GM04503 (cell line): ENCODE data around the gene TTI1.

Experiments
- DNase-seq: peaks from one replicate; pipeline ENCODE4 v3.0.0-alpha.2; 2012; ENCODE audit warnings: low read depth

Gene TTI1

DNA sequence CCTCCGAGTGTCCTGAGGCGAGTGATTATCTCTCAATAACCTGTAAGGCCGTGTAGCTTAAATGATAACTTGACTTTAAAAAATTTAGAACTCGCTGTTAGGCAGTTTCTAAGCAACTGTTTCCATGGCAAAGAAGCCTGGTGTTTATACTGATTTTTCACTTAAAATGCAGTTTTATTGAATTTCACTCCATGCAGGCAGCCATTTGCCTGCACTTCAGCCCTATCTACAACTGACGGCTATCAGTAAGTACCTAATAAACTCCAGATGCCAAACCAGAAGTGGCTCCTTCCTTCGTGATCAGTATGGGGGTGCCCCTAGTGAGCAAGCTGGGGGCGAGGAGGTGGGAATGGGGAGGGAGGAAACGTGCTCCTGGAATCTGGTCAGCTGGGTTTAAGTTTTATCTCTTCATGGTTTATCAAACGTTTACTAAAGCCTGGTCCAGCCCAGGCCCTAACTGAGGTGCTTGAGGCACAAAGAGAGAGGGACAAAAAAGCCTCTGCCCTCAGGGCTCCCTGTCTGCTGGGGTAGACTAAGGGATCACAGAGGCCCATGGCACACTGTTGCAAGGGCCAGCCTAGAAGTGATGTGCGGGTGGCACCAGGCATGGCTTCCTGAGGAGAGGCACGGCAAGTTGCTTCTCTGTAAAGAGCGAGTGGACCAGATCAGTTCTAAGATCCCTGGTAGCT lies 45.5 kb downstream of the TTI1 start:
- no peak for DNase-seq

GRCh38 chr20:37986873-37987601 lies 46.2 kb downstream of the TTI1 start:
- peak; percentile 58 for DNase-seq

GRCh38 chr20:37986044-37986858 lies 47.0 kb downstream of the TTI1 start:
- DNase-seq, result no peak

DNA sequence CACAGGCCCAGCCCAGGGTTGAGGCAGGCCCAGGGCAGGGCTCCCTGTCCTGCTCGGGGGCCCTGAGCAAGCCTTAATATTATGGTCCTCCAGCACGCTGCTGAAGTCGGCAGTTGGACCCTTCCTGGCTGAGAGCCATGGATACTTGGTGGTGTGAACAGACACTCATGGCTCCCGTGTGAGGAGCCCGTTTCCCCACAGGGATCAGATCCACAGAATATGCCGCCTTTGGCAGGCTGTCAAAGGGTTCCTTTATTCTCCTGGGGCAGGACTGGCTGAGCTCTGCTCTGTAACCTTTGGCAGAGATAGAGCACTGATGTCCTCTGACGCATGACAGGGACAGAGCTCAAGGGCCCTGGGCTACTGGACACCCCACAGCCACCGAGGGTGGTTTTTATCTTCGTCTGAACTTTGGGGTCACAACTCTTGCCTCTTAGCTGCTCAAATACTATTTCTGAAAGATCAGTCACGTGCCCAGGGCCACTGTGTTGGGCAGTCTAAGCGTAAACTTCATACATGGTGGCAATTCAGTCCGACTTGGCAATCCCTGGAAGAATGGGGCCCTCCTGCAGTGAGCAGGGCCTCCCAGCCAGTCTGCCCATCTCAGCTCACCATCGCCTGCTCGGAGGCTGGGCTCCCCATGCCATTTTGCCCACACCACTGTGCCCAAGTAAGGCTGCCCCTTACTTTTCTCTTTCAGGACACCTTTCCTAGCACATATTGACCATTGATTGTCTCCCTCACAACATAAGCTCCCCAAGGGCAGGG lies 49.1 kb downstream of the TTI1 start:
- no peak for DNase-seq

- no peak for DNase-seq
These were observed 50.0 kb downstream of the TTI1 start for GRCh38 chr20:37983286-37983685.

- DNase-seq, result no peak
These were observed 51.7 kb downstream of the TTI1 start for GRCh38 chr20:37981568-37981967.

DNA sequence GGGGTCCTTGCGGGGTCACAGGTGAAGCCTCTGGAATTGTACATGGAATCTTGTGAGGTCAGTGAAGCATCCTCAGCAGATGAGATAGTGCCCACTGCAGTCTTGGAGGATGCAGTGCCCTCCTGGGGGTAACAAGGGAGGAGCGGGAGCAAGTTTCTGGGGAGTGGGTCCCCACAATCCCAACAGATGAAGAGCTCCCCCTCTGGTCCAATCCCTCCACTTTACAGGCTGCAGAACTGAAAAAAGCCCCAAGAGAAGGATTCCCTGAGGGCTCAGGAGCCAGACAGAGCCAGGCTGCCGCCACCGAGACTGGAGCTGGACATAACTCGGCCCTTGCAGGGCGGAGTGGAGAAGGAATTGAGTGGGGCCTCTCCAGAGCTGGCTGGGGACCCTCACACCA lies 52.4 kb downstream of the TTI1 start:
- DNase-seq, result no peak

- DNase-seq, result no peak
These were observed 52.9 kb downstream of the TTI1 start for GRCh38 chr20:37980383-37980782.

DNA sequence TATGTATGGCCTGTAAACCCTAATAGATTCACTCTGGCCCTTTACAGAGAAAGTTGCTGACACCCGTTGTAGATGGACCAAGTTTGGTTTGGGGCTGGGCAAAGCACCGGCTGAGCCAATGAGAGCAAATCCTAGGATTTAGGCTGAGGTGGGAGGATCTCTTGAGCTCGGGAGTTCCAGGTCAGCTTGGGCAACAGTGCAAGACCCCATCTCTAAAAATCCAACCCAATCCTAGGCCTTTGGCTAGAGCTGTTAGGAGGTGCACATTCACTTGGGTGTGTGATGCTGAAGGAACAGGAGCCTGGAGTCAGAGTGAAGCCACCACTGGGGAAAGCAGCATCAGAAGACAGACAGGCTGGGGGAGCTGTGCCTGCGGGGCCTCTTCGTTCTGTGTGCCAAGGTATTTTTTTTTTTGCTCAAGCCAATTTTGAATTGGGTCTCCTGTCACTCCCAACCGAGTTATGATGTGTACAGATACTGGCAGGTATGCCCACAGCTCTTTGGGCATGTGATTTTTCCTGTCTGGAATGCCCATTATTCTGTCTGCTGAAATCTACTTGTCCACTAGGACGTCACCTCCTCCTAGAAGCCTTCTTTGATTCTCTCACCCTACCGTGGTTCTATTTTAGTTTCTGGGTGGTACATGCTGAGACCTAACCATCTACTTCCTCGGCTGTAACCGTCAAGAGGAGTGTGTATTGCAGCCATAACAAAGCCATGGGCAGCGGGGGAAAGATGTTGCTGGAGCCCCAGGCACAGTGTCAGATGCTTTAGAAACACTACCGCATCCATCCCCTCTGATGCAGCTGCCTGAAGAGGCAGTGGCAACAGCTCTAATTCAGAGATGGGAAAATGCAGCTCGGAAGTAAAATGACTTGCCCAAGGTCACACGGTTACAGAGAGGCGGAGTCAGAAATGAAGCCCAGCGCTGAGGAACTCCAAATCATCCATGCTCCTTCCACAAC lies 54.0 kb downstream of the TTI1 start:
- no peak for DNase-seq

DNA sequence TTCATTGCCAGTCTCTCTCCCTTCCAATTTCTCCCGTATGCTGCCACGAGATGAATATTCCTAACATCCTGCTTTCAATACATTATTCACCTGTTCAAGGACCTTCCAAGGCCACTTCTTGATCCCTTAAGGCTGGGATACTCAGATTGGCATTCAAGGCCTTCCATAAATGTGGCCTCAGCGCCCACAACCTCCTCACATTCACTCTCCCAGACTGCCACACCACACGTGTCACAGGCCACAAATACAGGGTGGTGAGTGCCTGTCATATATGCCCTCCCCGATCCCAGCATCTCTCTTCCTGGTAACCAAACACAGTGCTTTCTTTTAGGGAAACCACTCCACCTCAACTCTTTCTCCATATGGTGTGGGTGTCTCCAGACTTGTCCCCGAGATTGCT lies 55.5 kb downstream of the TTI1 start:
- DNase-seq, result no peak

GRCh38 chr20:37977338-37977737 lies 55.9 kb downstream of the TTI1 start:
- DNase-seq, result no peak

- no peak for DNase-seq
These were observed 56.4 kb downstream of the TTI1 start for GRCh38 chr20:37976887-37977286.

GRCh38 chr20:37973059-37973910 lies 60.0 kb downstream of the TTI1 start:
- DNase-seq, result no peak

- no peak for DNase-seq
These were observed 60.8 kb downstream of the TTI1 start for GRCh38 chr20:37972256-37973058.

DNA sequence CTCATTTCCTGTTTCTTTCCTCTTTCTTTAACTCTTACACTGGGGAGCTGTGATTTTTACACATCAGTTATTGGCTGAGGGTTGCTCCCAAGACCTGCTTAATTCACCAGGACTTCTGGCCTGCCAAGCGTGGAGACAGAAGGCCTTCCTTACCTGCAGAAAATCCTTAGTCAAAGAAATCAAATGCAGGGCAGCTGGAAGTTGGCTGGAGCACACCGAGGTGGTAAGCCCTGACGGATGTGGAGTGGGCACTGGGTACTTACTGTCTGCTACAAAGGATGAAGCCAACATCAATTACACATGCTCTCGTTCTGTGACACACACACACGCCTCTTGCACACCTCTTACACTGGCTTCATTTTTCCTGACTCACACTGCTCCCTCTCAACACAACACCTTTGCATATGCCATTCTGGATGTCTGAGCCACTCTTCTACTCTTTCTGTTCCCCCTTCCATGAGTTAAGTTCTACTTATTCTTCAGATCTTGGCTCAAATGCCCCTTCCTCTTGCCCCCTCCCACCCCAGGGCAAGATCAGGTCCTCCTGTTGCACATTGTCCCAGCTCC lies 61.6 kb downstream of the TTI1 start:
- DNase-seq, result no peak

DNA sequence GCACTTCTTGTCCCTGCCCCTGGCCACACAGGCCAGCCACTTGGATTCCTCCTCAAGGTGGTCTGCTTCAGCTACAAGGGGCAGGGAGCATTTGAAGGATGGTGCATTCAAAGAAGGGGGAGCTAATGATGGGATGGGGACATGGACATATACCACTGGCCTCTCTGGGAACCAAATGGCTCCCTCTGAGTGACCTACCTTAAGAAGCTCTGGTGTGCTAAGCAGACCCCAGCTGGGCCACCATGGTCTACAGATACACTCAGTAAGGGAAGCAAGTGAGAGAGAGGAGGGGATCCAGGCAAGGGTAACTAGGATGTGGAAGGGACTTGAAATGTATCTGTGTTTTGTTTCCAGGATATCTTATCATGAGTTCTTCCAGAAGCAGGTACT lies 62.4 kb downstream of the TTI1 start:
- DNase-seq, result no peak

GRCh38 chr20:37969949-37970855 lies 63.1 kb downstream of the TTI1 start:
- no peak for DNase-seq
